Posterior vena cava (tissue), 2 donors: ENCODE data around the gene TCEAL2. TPM values are rescaled to one million over a fixed set of nuclear protein-coding genes. Genes with fewer than 3 reads are reported as not detected.

Experiments
- total RNA-seq, 2 donors: library from RNA; stranded (reverse); fragmentation: NEBNext Ultra II Directional; extraction: Animal tissue kit (Norgen Biotek cat#: 25700); gene quantifications; one replicate each; pipeline ENCODE4 v1.2.1, GENCODE V29; 2021
- donor health status: DM: yes; HTN: yes; CAD: no.
- donor health status: DM: yes; HTN: yes; CAD: no.

Gene TCEAL2
- total RNA-seq, 2 donors from 2014 or later = 8.7 to 10.1 TPM

Other genes with a start within 250 kb of the TCEAL2 start
- gene ZMAT1, start 193.7 kb upstream of the TCEAL2 start, total RNA-seq = 1 to 10 TPM; 5.4 to 8.8 TPM
- gene TCEAL6, start 16.8 kb downstream of the TCEAL2 start, total RNA-seq = not detected
- 1 to 10 TPM; 3.0 TPM for gene BEX5, start 30.3 kb downstream of the TCEAL2 start, total RNA-seq
- not detected for gene TCP11X1, start 89.6 kb downstream of the TCEAL2 start, total RNA-seq
- not detected for gene NXF2, start 121.5 kb downstream of the TCEAL2 start, total RNA-seq